ENCODE data around the gene PP2D1.
"Not testable (repeated sequence)": the region's sequence is repeated elsewhere in the genome, so short reads cannot be mapped to it uniquely, and the experiment has no call there.

Gene PP2D1

GRCh38 chr3:19970327-19970726, 41.7 kb downstream of the PP2D1 start:
- DNase-seq (ENCODE audit: low spot score) (no peak), FAIRE-seq (no peak)

GRCh38 chr3:19967812-19968211, 44.3 kb downstream of the PP2D1 start:
- DNase-seq (ENCODE audit: low spot score), result no peak
- no peak for FAIRE-seq

GRCh38 chr3:19967208-19967607, 44.9 kb downstream of the PP2D1 start:
- DNase-seq (ENCODE audit: low spot score) (no peak), FAIRE-seq (no peak)

- FAIRE-seq, result no peak
Measured at GRCh38 chr3:19961960-19962359, 50.1 kb downstream of the PP2D1 start.

GRCh38 chr3:19960696-19961095, 51.4 kb downstream of the PP2D1 start:
- DNase-seq (ENCODE audit: low spot score) (no peak), FAIRE-seq (no peak)

More at GRCh38 chr3:19961960-19962359, 50.1 kb downstream of the PP2D1 start:
- DNase-seq (ENCODE audit: low spot score), result no peak

- DNase-seq (ENCODE audit: low spot score) (no peak), FAIRE-seq (no peak)
Measured at GRCh38 chr3:19959505-19959904, 52.6 kb downstream of the PP2D1 start.

- DNase-seq (ENCODE audit: low spot score); FAIRE-seq: not testable (repeated sequence)
Measured at GRCh38 chr3:19957354-19957753, 54.7 kb downstream of the PP2D1 start.

GRCh38 chr3:19954676-19955075, 57.4 kb downstream of the PP2D1 start:
- DNase-seq (ENCODE audit: low spot score) (no peak), FAIRE-seq (no peak)

GRCh38 chr3:19950316-19950715, 61.7 kb downstream of the PP2D1 start:
- no peak for DNase-seq (ENCODE audit: low spot score)
- FAIRE-seq, result no peak

- no peak for FAIRE-seq
- no peak for DNase-seq (ENCODE audit: low spot score)
Measured at GRCh38 chr3:19948226-19948591, 63.9 kb downstream of the PP2D1 start.

GRCh38 chr3:19947549-19948225, 64.4 kb downstream of the PP2D1 start:
- DNase-seq (ENCODE audit: low spot score) (peak; percentile 39), FAIRE-seq (no peak)

- FAIRE-seq (peak; percentile 94), DNase-seq (ENCODE audit: low spot score) (peak; percentile 95)
Measured at GRCh38 chr3:19946832-19947548, 65.1 kb downstream of the PP2D1 start, which contains the start of gene RAB5A. Gene RAB5A, plus strand, starts transcription at chr3:19947097. Its CDS starts 3,802 bp downstream, at chr3:19950899.

- FAIRE-seq (no peak), DNase-seq (ENCODE audit: low spot score) (peak; percentile 13)
Measured at GRCh38 chr3:19945969-19946831, 65.9 kb downstream of the PP2D1 start.

- no peak for FAIRE-seq
Measured at GRCh38 chr3:19945534-19945933, 66.5 kb downstream of the PP2D1 start.

GRCh38 chr3:19940643-19941042, 71.4 kb downstream of the PP2D1 start:
- DNase-seq (ENCODE audit: low spot score) (no peak), FAIRE-seq (no peak)

More at GRCh38 chr3:19945534-19945933, 66.5 kb downstream of the PP2D1 start:
- peak; percentile 21 for DNase-seq (ENCODE audit: low spot score)

- no peak for DNase-seq (ENCODE audit: low spot score)
Measured at GRCh38 chr3:19938295-19938627, 73.8 kb downstream of the PP2D1 start.

GRCh38 chr3:19937459-19938294, 74.4 kb downstream of the PP2D1 start:
- FAIRE-seq, result no peak
- peak; percentile 15 for DNase-seq (ENCODE audit: low spot score)

More at GRCh38 chr3:19938295-19938627, 73.8 kb downstream of the PP2D1 start:
- FAIRE-seq, result no peak

All from urothelium cell line (cell line).